ENCODE data around the gene L3MBTL3.

L3MBTL3 gene

DNA sequence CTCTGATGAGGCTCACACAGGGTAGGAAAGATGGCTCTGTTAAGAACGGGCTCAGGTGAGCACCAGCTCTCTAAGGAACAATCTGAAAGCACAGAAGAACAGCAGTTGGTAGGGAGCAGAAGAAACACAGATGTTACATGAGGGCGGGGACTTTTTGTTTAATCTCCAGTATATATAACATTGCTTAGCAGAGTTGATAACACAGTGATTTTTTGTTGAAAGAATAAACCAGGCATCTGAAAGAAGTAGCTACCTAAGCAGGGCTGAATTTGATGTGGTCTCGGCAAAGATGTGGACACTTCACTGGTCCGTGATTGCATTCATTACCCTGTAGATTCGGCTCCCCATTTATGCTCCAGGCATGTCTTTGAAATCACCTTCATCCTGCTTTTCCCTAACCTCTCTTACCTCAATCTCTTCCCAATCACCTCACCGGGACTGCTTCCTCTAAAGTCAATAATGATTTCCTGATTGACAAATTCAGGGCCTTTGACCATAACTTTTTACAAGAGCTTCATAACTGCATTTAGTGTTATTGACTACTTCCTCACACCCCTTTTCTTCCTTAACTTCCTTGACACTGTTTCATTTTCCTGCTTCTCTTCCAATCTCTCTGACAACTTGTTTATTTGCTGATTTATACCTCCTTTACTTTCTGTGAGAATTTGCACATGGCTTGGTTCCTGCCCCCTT, 170.0 kb downstream of the L3MBTL3 start:
- DNase-seq (ENCODE audit: low spot score) = no peak
- H3K27me3 ChIP-seq (ENCODE audit: control insufficient read depth in 3 of 3, insufficient read depth in 3 of 3, low read depth in 1 of 3, low read length in 3 of 3) = no peaks in the 10 kb centered on the region
- 100% methylated on average over 1 of the region's 6 CpGs; no CpG with 5 or more reads in 1 of the 2 donors for WGBS, 2 donors (ENCODE audit: extremely low coverage in 2 of 2, insufficient read length in 2 of 2, insufficient replicate concordance in 1 of 2)
- H2BK15ac ChIP-seq (ENCODE audit: low read length) = no peak overlapping the region
- no peak overlapping the region for H3K4me3 ChIP-seq (ENCODE audit: low read length in 2 of 2)
- no peak overlapping the region for H3K9ac ChIP-seq (ENCODE audit: low read depth, low read length, poor library complexity)
- H3K4ac ChIP-seq (ENCODE audit: low read length) = no peak overlapping the region
- no peak overlapping the region for H3K27ac ChIP-seq (replicated peaks; ENCODE audit: low read length)
- no peak overlapping the region for H3K18ac ChIP-seq (ENCODE audit: low read length)
- H3K4me2 ChIP-seq (ENCODE audit: insufficient read depth, low read length, poor library complexity, severe bottlenecking) = no peak overlapping the region
- H2AFZ ChIP-seq (ENCODE audit: low read length) = no peak overlapping the region
- H3K9me3 ChIP-seq (replicated peaks in 1 of 2; ENCODE audit: control insufficient read depth in 2 of 2, insufficient read depth in 1 of 2, low read depth in 1 of 2, low read length in 2 of 2) = no peaks in the 10 kb centered on the region
- H3K14ac ChIP-seq (ENCODE audit: low read length) = no peak overlapping the region
- no peak overlapping the region for H3K23ac ChIP-seq (ENCODE audit: low read depth, low read length, poor library complexity)
- H3K79me1 ChIP-seq (ENCODE audit: low read depth, low read length) = no peaks in the 10 kb centered on the region
- no peaks in the 10 kb centered on the region for H3K36me3 ChIP-seq (replicated peaks in 1 of 2; ENCODE audit: control insufficient read depth in 2 of 2, insufficient read depth in 2 of 2, low read length in 2 of 2)
- no peak overlapping the region for H2BK5ac ChIP-seq (ENCODE audit: low read length)
- no peak overlapping the region for H4K91ac ChIP-seq (ENCODE audit: low read depth, low read length, poor library complexity)
- H2BK120ac ChIP-seq (ENCODE audit: low read depth, low read length) = no peak overlapping the region
- no peak overlapping the region for H2BK12ac ChIP-seq (ENCODE audit: low read length)
- H4K8ac ChIP-seq (ENCODE audit: low read depth, low read length) = no peak overlapping the region
- H2AK5ac ChIP-seq (ENCODE audit: low read depth, low read length) = no peak overlapping the region
- H3K4me1 ChIP-seq (ENCODE audit: control insufficient read depth in 2 of 2, insufficient read depth in 1 of 2, low read depth in 1 of 2, low read length in 2 of 2) = peaks cover 0 to 2% of the 10 kb centered on the region in 2 donors

DNA sequence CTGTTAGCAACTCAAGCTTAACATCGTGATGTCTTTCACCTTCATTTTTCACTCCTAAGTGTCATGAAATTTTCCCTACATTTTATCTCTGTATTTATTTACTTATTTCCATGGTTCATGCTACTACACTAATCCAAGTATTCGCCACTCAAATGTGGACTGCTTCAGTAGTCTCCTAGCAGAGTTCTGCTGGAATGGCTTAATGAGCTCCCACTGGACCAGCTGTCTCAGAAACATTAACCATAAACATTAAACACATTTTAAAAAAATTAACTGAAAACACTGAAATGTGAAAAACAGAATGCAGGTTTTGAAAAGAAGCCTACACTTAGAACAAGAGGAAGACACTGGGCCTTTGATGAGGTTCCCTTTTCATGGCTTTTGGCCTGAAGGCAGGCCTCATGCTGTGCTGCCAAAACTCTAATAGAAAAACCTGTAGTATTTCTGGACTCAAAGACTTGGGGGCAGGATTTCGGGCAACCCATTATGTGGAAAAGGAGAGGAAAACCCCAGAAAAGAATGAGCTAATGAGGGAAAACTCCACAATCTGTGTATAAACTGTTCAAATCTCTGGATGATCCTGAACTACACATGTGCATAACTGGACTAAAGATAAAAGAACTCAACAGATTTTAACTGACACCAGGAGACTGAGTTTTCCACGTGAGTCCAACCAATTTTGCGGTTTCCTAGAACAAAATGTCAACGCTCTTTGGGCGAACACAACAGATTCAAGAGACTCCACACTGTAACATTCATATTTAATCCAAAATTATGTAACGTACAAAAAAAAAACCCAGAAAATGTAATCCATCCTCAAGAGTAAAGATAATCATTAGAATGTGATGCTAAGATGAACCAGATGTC, 171.4 kb downstream of the L3MBTL3 start:
- no peak overlapping the region for H3K4me3 ChIP-seq (ENCODE audit: low read length in 2 of 2)
- H2BK120ac ChIP-seq (ENCODE audit: low read depth, low read length) = no peak overlapping the region
- no peak overlapping the region for H3K27ac ChIP-seq (replicated peaks; ENCODE audit: low read length)
- no peak overlapping the region for H3K23ac ChIP-seq (ENCODE audit: low read depth, low read length, poor library complexity)
- no peaks in the 10 kb centered on the region for H3K79me1 ChIP-seq (ENCODE audit: low read depth, low read length)
- no peaks in the 10 kb centered on the region for H3K27me3 ChIP-seq (ENCODE audit: control insufficient read depth in 3 of 3, insufficient read depth in 3 of 3, low read depth in 1 of 3, low read length in 3 of 3)
- no peak overlapping the region for H3K9ac ChIP-seq (ENCODE audit: low read depth, low read length, poor library complexity)
- H3K18ac ChIP-seq (ENCODE audit: low read length) = no peak overlapping the region
- H3K36me3 ChIP-seq (replicated peaks in 1 of 2; ENCODE audit: control insufficient read depth in 2 of 2, insufficient read depth in 2 of 2, low read length in 2 of 2) = no peaks in the 10 kb centered on the region
- no peak overlapping the region for H2BK5ac ChIP-seq (ENCODE audit: low read length)
- H4K8ac ChIP-seq (ENCODE audit: low read depth, low read length) = no peak overlapping the region
- WGBS, 2 donors (ENCODE audit: extremely low coverage in 2 of 2, insufficient read length in 2 of 2, insufficient replicate concordance in 1 of 2) = no CpG with 5 or more reads among the region's 8 CpGs
- H4K91ac ChIP-seq (ENCODE audit: low read depth, low read length, poor library complexity) = no peak overlapping the region
- no peaks in the 10 kb centered on the region for H3K4me1 ChIP-seq (ENCODE audit: control insufficient read depth in 2 of 2, insufficient read depth in 1 of 2, low read depth in 1 of 2, low read length in 2 of 2)
- no peak overlapping the region for H3K4me2 ChIP-seq (ENCODE audit: insufficient read depth, low read length, poor library complexity, severe bottlenecking)
- H2BK12ac ChIP-seq (ENCODE audit: low read length) = no peak overlapping the region
- H2BK15ac ChIP-seq (ENCODE audit: low read length) = no peak overlapping the region
- no peaks in the 10 kb centered on the region for H3K9me3 ChIP-seq (replicated peaks in 1 of 2; ENCODE audit: control insufficient read depth in 2 of 2, insufficient read depth in 1 of 2, low read depth in 1 of 2, low read length in 2 of 2)
- H2AK5ac ChIP-seq (ENCODE audit: low read depth, low read length) = no peak overlapping the region
- H2AFZ ChIP-seq (ENCODE audit: low read length) = no peak overlapping the region
- DNase-seq (ENCODE audit: low spot score) = no peak
- H3K4ac ChIP-seq (ENCODE audit: low read length) = no peak overlapping the region
- H3K14ac ChIP-seq (ENCODE audit: low read length) = no peak overlapping the region

Measured in neuronal stem cell (in vitro differentiated cells).